G401 (cell line): Measurements from ENCODE around the gene C1QTNF8. TPM values are rescaled to one million over a fixed set of nuclear protein-coding genes. Genes with fewer than 3 reads are reported as not detected.
"Not testable (repeated sequence)": the region's sequence is repeated elsewhere in the genome, so short reads cannot be mapped to it uniquely, and the experiment has no call there.

Source experiments
- DNase-seq: peaks from one replicate; pipeline ENCODE4 v3.0.0-alpha.2; 2015; ENCODE audit warnings: low spot score
- in situ Hi-C: cut with HindIII; loops from 2 replicates; pipeline ENCODE4 v1.10.0; 2016; ENCODE audit warnings: low sequenced_read_pairs, mixed read lengths
- total RNA-seq: library from RNA; depleted of rRNA; stranded (reverse); fragments of >200 nt; shearing (Covaris generic); gene quantifications from 2 replicates; pipeline ENCODE4 v1.2.3, GENCODE V29; 2014

The C1QTNF8 gene
- total RNA-seq, 1 experiment from 2014 or later: 2.6 TPM

DNA sequence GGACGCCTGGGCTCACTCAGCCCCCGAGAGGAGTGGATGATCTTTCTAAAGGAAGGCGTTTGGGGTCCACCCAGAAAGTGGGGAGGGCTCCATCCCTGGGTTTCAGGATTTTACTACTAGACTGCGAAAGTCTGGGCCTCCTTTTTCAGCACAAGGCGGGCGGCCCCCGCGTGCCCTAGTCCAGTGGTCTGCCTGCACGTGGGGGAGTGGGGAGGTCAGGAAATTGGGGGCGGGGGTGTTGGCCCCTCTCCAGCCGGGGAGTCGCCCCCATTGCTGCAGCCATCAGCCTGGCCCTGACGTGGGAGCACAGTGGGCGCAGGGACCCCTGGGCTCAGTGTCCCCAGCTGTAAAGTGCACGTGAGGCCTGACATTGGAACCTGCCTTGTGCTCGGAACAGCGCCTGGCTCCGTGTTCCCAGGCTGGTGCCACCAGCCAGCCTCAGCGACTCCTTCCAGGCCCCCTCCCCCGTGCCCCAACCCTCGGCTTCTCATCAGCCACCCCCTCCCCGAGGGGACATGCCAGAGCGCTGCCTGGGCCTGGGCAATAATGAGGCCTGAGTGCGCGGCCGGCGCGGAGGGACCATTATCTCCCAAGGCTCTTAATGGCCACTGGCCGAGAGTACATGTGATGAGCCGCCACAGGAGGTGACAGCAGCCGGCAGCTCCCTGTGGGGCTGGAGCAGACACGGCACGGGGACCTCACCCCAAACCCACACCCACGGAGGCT is 2.4 kb upstream of the C1QTNF8 start:
- DNase-seq: no peak
- in situ Hi-C loops: no loop called here

- in situ Hi-C loops: no loop called here
- no peak for DNase-seq
These were observed 1.8 kb upstream of the C1QTNF8 start for GRCh38 chr16:1097800-1098199.

DNA sequence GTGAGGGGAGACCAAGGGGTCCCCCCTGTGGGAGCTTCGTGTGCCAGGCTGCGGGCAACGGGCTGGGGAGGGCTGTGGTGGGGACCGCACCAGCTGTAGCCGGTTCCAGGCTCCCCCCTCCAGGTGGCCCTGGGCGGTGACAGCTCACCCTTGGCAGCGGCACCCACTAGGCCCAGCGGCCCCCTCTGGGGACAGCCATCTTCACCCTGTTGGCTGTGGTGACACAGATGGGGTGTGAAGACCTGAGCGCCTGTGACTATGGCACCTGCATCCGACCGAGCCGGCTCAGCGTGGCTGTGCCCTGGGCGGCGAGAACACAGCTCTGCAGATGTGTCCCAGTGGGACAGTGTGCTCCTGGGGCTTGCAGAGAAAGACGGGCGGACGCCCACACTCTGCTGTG is 1.1 kb upstream of the C1QTNF8 start:
- no peak for DNase-seq
- in situ Hi-C loops: no loop called here

DNA sequence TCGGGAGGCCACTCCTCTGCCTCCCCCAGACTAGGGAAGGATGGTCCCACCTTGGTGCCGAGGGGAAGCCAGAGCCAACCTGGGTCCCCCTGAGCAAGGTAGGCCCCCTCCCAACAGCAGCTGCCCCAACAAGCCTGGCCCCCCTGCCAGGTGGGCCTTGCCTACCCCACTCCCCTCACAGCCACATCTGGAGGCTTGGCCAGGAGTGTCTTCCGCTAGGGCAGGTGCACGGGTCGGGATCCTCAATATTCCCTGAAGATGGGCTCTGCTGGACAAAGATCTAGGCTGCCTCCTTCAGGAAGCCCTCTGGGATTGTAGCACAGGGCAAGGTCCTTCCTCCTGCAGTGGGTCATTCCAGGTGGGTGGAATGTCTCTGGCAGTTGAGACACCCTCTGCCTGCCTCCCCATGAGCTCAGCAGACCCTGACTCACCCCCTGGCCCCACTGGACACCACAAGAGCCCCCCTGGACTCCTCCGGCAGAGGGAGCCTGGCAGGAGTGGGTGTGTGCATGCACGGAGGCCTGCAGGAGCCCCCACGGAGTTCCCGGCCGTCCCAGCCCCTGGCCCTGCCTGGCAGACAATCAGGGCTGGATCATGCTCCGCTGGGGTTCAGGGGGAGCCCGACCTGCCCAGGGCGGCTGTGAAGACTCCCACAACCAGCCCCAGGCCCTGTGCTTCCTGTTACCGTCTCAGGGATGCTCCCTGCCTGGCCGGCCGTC is 435 bp downstream of the C1QTNF8 start:
- no peak for DNase-seq
- in situ Hi-C loops: no loop called here

GRCh38 chr16:1094601-1095449 is 1.2 kb downstream of the C1QTNF8 start:
- in situ Hi-C loops: no loop called here
- DNase-seq: no peak

- DNase-seq: peak; percentile 51
- in situ Hi-C loops: no loop called here
These were observed 1.9 kb downstream of the C1QTNF8 start for GRCh38 chr16:1094124-1094479.

- in situ Hi-C loops: no loop called here
- DNase-seq: peak; percentile 36
These were observed 2.5 kb downstream of the C1QTNF8 start for GRCh38 chr16:1093284-1094123.

- DNase-seq, in situ Hi-C loops: not testable (repeated sequence)
These were observed 3.3 kb downstream of the C1QTNF8 start for GRCh38 chr16:1092685-1093283.

GRCh38 chr16:1091992-1092552 is 4.0 kb downstream of the C1QTNF8 start:
- in situ Hi-C loops: no loop called here
- DNase-seq: no peak

DNA sequence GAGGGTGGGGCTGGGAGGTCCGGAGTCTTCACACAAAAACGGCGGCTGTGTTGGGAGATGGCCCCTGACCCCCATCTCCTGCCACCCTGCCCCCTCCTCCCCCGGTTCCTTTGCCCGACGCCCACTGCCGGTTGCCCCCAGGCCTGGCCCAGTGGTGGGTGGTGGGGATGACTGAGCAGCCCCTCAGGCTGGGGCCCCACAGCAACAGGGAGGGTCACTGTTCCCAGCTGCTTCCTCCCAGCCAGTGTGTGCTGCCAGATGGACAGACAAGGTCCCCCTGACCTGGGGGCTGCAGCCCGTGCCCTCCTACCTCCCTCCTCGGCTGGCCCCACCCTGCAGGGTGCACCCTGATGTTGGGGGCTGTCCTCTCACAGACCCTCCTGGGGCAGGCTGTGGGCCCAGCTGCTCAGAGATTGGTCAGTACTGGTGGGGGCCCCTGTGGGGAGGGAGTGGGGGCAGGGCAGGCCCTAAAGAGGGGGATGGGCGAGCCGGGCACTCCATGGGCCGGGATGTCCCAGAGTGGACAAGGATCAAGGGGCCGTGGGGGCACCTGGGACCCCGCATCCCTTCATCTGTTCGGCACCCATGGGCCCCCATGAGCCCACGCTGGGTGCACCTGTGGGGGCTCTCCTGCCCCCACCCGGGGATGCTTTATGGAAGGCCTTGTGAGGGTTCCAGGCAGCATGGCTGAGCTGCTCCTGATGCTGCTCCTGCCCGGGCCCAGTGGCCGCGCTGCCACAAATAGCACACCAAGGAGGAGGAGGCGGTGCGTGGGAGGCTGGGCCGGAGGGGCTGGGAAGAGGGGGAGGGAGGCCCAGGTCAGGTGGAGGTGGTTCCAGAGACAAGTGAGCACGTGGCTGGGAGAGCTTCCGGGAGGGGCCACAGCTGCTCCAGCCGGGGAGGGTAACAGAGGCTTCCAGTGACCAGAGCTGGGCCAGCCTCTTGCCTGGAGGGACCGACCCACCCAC is 5.1 kb downstream of the C1QTNF8 start:
- DNase-seq: no peak
- in situ Hi-C loops: no loop called here

DNA sequence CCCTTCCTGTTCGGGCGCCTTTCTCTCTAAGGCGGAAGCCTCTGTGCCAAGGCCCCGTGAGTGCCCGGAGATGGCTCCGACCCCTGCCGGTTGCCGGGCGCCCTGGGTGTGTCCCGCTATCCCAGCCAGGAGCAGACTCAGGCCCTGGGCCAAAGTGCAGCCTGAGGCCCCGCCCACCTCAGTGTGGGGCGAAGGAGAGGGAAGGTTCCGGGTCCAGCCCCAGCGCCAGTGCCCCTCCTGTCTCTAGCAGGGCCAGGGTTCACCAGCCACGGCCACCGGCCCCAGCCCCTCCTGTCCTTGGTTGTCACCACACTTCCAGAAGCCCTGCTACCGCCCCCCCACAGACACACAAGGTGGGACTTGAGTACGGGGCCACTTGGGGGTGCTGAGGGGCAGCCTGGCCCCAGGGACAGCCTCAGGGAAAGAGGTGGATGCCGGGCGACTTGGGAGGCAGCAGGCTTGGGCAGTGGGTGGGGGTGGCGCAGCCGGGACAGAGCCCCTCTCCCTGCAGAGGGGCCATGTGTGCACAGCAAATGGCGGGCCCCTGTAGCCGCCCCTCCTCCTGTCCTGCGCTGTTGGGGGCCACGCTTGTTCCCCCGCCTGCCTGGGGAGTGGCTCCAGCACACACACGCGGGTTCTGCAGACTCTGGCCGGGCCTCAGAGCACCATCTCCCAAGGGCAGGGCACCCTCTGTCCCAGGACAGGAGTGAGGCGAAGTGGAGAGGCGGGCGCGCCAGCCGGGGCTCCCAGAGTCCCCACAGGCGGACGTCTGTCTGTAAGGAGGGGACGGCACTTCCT is 6.0 kb downstream of the C1QTNF8 start:
- no peak for DNase-seq
- in situ Hi-C loops: no loop called here

DNA sequence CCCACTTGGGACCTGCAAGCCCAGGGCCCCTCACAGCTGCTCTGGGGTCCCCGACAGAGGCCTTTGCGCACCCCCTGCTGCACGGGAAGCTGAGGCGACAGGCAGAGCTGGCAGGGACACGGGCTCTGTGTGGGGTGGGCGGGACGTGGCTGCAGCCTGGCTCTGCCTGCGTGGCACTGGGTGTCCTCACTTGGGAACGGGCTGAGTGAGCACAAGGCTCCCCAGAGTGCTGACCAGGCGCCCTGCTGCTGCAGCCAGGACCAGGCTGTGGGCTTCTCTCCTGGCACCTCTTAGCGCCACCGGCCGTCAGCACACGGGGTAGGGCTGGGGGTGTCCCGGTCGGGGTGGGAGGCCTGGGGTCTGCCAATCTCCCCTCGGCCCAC is 6.6 kb downstream of the C1QTNF8 start:
- in situ Hi-C loops: no loop called here
- no peak for DNase-seq

- no peak for DNase-seq
- in situ Hi-C loops: no loop called here
These were observed 7.5 kb downstream of the C1QTNF8 start for GRCh38 chr16:1088295-1089170.

- in situ Hi-C loops: not testable (repeated sequence)
These were observed 9.6 kb downstream of the C1QTNF8 start for GRCh38 chr16:1086443-1086842.

DNA sequence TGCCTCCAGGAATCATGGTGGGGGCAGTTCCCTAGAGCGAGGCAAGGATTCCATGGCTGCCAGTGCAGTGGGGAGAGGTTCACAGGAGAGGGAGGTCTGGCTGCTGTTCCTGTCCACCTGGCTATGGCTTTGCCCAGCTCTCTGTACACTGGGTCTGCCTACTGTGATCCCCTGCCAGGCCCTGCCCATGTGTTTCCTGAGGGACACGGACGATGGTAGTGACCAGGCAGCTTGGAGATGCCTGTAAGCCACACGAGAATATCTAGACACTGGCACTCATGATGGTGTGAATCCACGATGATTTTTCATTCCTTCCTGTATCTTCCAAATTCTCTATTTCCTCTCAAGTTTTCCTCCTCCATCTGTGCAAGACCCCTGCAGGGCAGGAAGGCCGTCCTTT is 11.1 kb downstream of the C1QTNF8 start:
- in situ Hi-C loops: no loop called here
- no peak for DNase-seq

More at GRCh38 chr16:1086443-1086842, 9.6 kb downstream of the C1QTNF8 start:
- DNase-seq: not testable (repeated sequence)
